ENCODE data around the gene CEND1. TPM values are rescaled to one million over a fixed set of nuclear protein-coding genes. Genes with fewer than 3 reads are reported as not detected.
A peak's percentile ranks its signal among the peaks of the same experiment; 100 is the strongest.

Gene CEND1
- total RNA-seq (not detected), polyA plus RNA-seq (under 1 TPM in 1 of 3 donors, not detected in 2; 0.23 TPM)
- long read RNA-seq, donor 1, partial matches to known transcripts: 0 of 1 reads
- long read RNA-seq, donor 1, other reads (novel, unspliced or antisense): 0 of 1 reads
- long read RNA-seq, donor 2, partial matches to known transcripts: 0 of 3 reads
- long read RNA-seq, donor 2, other reads (novel, unspliced or antisense): 0 of 3 reads
- long read RNA-seq, donor 3, partial matches to known transcripts: 0 of 2 reads
- long read RNA-seq, donor 3, other reads (novel, unspliced or antisense): 0 of 2 reads
- long read RNA-seq, donor 4: 0 reads
- long read RNA-seq, donor 5: 0 reads
- long read RNA-seq, donor 6, partial matches to known transcripts: 0 of 3 reads
- long read RNA-seq, donor 6, other reads (novel, unspliced or antisense): 0 of 3 reads
- long read RNA-seq, donor 7, partial matches to known transcripts: 0 of 1 reads
- long read RNA-seq, donor 7, other reads (novel, unspliced or antisense): 0 of 1 reads
- long read RNA-seq, donor 8, partial matches to known transcripts: 0 of 2 reads
- long read RNA-seq, donor 8, other reads (novel, unspliced or antisense): 0 of 2 reads
- long read RNA-seq, donor 9: 0 reads
- long read RNA-seq, donor 10: 0 reads

GRCh38 chr11:789943-790342 is at the start of gene CEND1:
TSS of gene CEND1 (minus strand) at chr11:790090. CDS start at chr11:788576, 1,514 bp downstream.
- Histone ChIP-seq H3K27ac (no peak within 1 kb of the TSS), H3K4me3 (peak within 1 kb of the TSS in 1 of 4 donors; percentile 26), H3K4me1 (peaks cover 10 to 27% (median 15%) of the 10 kb centered on the region in 4 donors), H3K9me3 (no peaks in the 10 kb centered on the region), H3K36me3 (peaks cover 15 to 38% (median 29%) of the 10 kb centered on the region in 4 donors), H3K27me3 (peaks cover 5 to 44% (median 23%) of the 10 kb centered on the region in 3 donors)
- intact Hi-C loops (cut with DNase I; ENCODE audit: low total_unique reads): no loop called here
- DNase-seq: peak in 1 of 2 donors; percentile 73
- TF ChIP-seq POLR2AphosphoS5 (IDR thresholded peaks at IDR 0.05) (no peak), EP300 (IDR thresholded peaks at IDR 0.05) (no peak), CTCF (IDR thresholded peaks at IDR 0.05) (no peak), POLR2A (IDR thresholded peaks at IDR 0.05) (no peak)
- WGBS, 5 donors: 2 to 45% (median 5%) methylated on average over 3 to 44 of the region's 44 CpGs

- Histone ChIP-seq H3K36me3 (peaks cover 41 to 55% (median 50%) of the 10 kb centered on the region in 4 donors), H3K4me3 (no peak overlapping the region), H3K9me3 (no peaks in the 10 kb centered on the region), H3K27ac (peak overlapping the region in 4 of 5 donors; percentile 26 to 98 (median 74)), H3K4me1 (peaks cover 63 to 92% (median 89%) of the 10 kb centered on the region in 4 donors), H3K27me3 (no peaks in the 10 kb centered on the region)
- no peak for DNase-seq
- 78 to 100% (median 88%) methylated on average over 2 to 5 of the region's 5 CpGs for WGBS, 5 donors
- intact Hi-C loops (cut with DNase I; ENCODE audit: low total_unique reads): no loop called here
- TF ChIP-seq POLR2AphosphoS5 (IDR thresholded peaks at IDR 0.05): no peak
- TF ChIP-seq EP300 (IDR thresholded peaks at IDR 0.05): no peak
- no peak for TF ChIP-seq POLR2A (IDR thresholded peaks at IDR 0.05)
- no peak for TF ChIP-seq CTCF (IDR thresholded peaks at IDR 0.05)
Observed at GRCh38 chr11:839280-839623, 49.4 kb upstream of the CEND1 start.

GRCh38 chr11:838441-839279 is 48.8 kb upstream of the CEND1 start:
- intact Hi-C loops (cut with DNase I; ENCODE audit: low total_unique reads): no loop called here
- H3K4me1 ChIP-seq: peaks cover 63 to 92% (median 89%) of the 10 kb centered on the region in 4 donors
- TF ChIP-seq POLR2A (IDR thresholded peaks at IDR 0.05): no peak
- TF ChIP-seq POLR2AphosphoS5 (IDR thresholded peaks at IDR 0.05): no peak
- no peak for TF ChIP-seq EP300 (IDR thresholded peaks at IDR 0.05)
- peak in 4 of 7 experiments; percentile 5 to 20 (median 16) for TF ChIP-seq CTCF (IDR thresholded peaks at IDR 0.05)
- H3K27ac ChIP-seq: peak overlapping the region; percentile 5 to 98 (median 56)
- WGBS, 5 donors: 33 to 58% (median 37%) methylated on average over 6 to 17 of the region's 17 CpGs
- H3K36me3 ChIP-seq: peaks cover 41 to 55% (median 50%) of the 10 kb centered on the region in 4 donors
- H3K4me3 ChIP-seq: no peak overlapping the region
- H3K9me3 ChIP-seq: no peaks in the 10 kb centered on the region
- peak in 1 of 2 donors; percentile 68 for DNase-seq
- no peaks in the 10 kb centered on the region for H3K27me3 ChIP-seq

- no peaks in the 10 kb centered on the region for H3K9me3 ChIP-seq
- H3K4me1 ChIP-seq: peaks cover 59 to 90% (median 88%) of the 10 kb centered on the region in 4 donors
- no peaks in the 10 kb centered on the region for H3K27me3 ChIP-seq
- H3K36me3 ChIP-seq: peaks cover 41 to 55% (median 50%) of the 10 kb centered on the region in 4 donors
- TF ChIP-seq POLR2A (IDR thresholded peaks at IDR 0.05): no peak
- TF ChIP-seq EP300 (IDR thresholded peaks at IDR 0.05): no peak
- no peak for TF ChIP-seq CTCF (IDR thresholded peaks at IDR 0.05)
- no peak for TF ChIP-seq POLR2AphosphoS5 (IDR thresholded peaks at IDR 0.05)
- DNase-seq: no peak
- H3K4me3 ChIP-seq: no peak overlapping the region
- H3K27ac ChIP-seq: peak overlapping the region in 3 of 5 donors; percentile 91 to 98 (median 91)
- intact Hi-C loops (cut with DNase I; ENCODE audit: low total_unique reads): no loop called here
- WGBS, 5 donors: 40 to 76% (median 63%) methylated on average over 2 to 8 of the region's 8 CpGs
Observed at GRCh38 chr11:837990-838307, 48.1 kb upstream of the CEND1 start.

All from stomach (tissue), 19 donors.